Mesenchymal stem cell (in vitro differentiated cells and primary cell): ENCODE results near the gene ATP6V0E1.

Experiments
- DNase-seq: peaks from one replicate; pipeline ENCODE4 v3.0.0-alpha.2; 2013
- H2AFZ ChIP-seq: one replicate; pipeline ENCODE4 v1.6.1; 2013; ENCODE audit warnings: low read depth, mild to moderate bottlenecking, control low read depth, inconsistent platforms, low read length, moderate library complexity
- H2AK5ac ChIP-seq: 2 replicates; pipeline ENCODE4 v1.6.1; 2013; ENCODE audit warnings: low read length, moderate library complexity, mild to moderate bottlenecking, inconsistent platforms; ENCODE audit not compliant: severe bottlenecking
- H2BK120ac ChIP-seq: one replicate; pipeline ENCODE4 v1.6.1; 2013; ENCODE audit warnings: low read depth, mild to moderate bottlenecking, inconsistent platforms, low read length, moderate library complexity
- H2BK12ac ChIP-seq, 2 experiments: one replicate each; pipeline ENCODE4 v1.6.1; 2013; ENCODE audit warnings: inconsistent platforms in 2 of 2, low read length in 2 of 2, mild to moderate bottlenecking in 2 of 2, moderate library complexity in 2 of 2, control low read depth in 1 of 2
- H2BK15ac ChIP-seq: one replicate; pipeline ENCODE4 v1.6.1; 2013; ENCODE audit warnings: mild to moderate bottlenecking, low read depth, inconsistent platforms; ENCODE audit not compliant: poor library complexity, severe bottlenecking
- H2BK5ac ChIP-seq: 2 replicates; pipeline ENCODE4 v1.6.1; 2013; ENCODE audit warnings: low read depth, mild to moderate bottlenecking, low read length, control low read depth, inconsistent platforms; ENCODE audit not compliant: poor library complexity, severe bottlenecking
- H3K14ac ChIP-seq, 2 experiments: one replicate each; pipeline ENCODE4 v1.6.1; 2013; ENCODE audit warnings: inconsistent platforms in 2 of 2, low read length in 2 of 2, control low read depth in 1 of 2, mild to moderate bottlenecking in 1 of 2, moderate library complexity in 1 of 2
- H3K18ac ChIP-seq, 2 experiments: one replicate each; pipeline ENCODE4 v1.6.1; 2013; ENCODE audit warnings: inconsistent platforms in 2 of 2, low read length in 2 of 2, control low read depth in 1 of 2, low read depth in 1 of 2, mild to moderate bottlenecking in 1 of 2
- H3K23ac ChIP-seq, 2 experiments: one replicate each; pipeline ENCODE4 v1.6.1; 2013; ENCODE audit warnings: inconsistent platforms in 2 of 2, low read length in 2 of 2, mild to moderate bottlenecking in 2 of 2, moderate library complexity in 2 of 2, control low read depth in 1 of 2
- H3K27ac ChIP-seq: 2 replicates; pipeline ENCODE4 v1.5.1; 2013; ENCODE audit warnings: mild to moderate bottlenecking, moderate library complexity, low read length, control low read depth, inconsistent platforms; ENCODE audit not compliant: poor library complexity, severe bottlenecking
- H3K27me3 ChIP-seq, 2 experiments: 2 replicates each; pipeline versions ENCODE4 v1.6.1 to v1.7.0; 2013; ENCODE audit warnings: low read length in 2 of 2, mild to moderate bottlenecking in 2 of 2, moderate library complexity in 2 of 2, control low read depth in 1 of 2, inconsistent platforms in 1 of 2; ENCODE audit not compliant: control insufficient read depth in 1 of 2, insufficient read depth in 1 of 2
- H3K36me3 ChIP-seq, 2 experiments: 2 replicates each; pipeline versions ENCODE4 v1.6.1 to v1.7.0; 2013; ENCODE audit warnings: low read length in 2 of 2, control low read depth in 1 of 2, inconsistent platforms in 1 of 2, low read depth in 1 of 2, mild to moderate bottlenecking in 1 of 2; ENCODE audit not compliant: insufficient read depth in 2 of 2, control insufficient read depth in 1 of 2
- H3K4ac ChIP-seq, 2 experiments: one replicate each; pipeline ENCODE4 v1.6.1; 2013; ENCODE audit warnings: inconsistent platforms in 2 of 2, low read length in 2 of 2, mild to moderate bottlenecking in 2 of 2, moderate library complexity in 2 of 2, control low read depth in 1 of 2, low read depth in 1 of 2
- H3K4me1 ChIP-seq: 2 replicates; pipeline ENCODE4 v1.6.1; 2013; ENCODE audit warnings: low read depth, low read length, control low read depth; ENCODE audit not compliant: control insufficient read depth, insufficient read depth
- H3K4me2 ChIP-seq: 2 replicates; pipeline ENCODE4 v1.6.1; 2013; ENCODE audit warnings: low read length, mild to moderate bottlenecking, inconsistent platforms; ENCODE audit not compliant: poor library complexity, severe bottlenecking
- H3K4me3 ChIP-seq, 2 experiments: 2 replicates each; pipeline versions ENCODE4 v1.5.1 to v1.7.0; 2013; ENCODE audit warnings: low read length in 2 of 2, mild to moderate bottlenecking in 2 of 2, control low read depth in 1 of 2, low read depth in 1 of 2; ENCODE audit not compliant: insufficient read depth in 1 of 2
- H3K79me1 ChIP-seq: replicated peaks from 2 replicates; pipeline ENCODE4 v1.6.1; 2013; ENCODE audit warnings: mild to moderate bottlenecking, control low read depth, low read length, inconsistent platforms; ENCODE audit not compliant: poor library complexity, severe bottlenecking
- H3K9ac ChIP-seq: 2 replicates; pipeline ENCODE4 v1.7.0; 2013; ENCODE audit warnings: mild to moderate bottlenecking, low read length, moderate library complexity
- H3K9me3 ChIP-seq: 2 replicates; pipeline ENCODE4 v1.7.0; 2013; ENCODE audit warnings: mild to moderate bottlenecking, low read length; ENCODE audit not compliant: control insufficient read depth
- H4K8ac ChIP-seq: one replicate; pipeline ENCODE4 v1.6.1; 2013; ENCODE audit warnings: inconsistent platforms, mild to moderate bottlenecking, low read length, moderate library complexity
- H4K91ac ChIP-seq: one replicate; pipeline ENCODE4 v1.6.1; 2013; ENCODE audit warnings: mild to moderate bottlenecking, low read length, inconsistent platforms
- WGBS: methylation state at CpG from one replicate; pipeline ENCODE4 v1.1.7; 2013; ENCODE audit warnings: mixed read lengths; 5-methylcytosine and 5-hydroxymethylcytosine counted together

Gene ATP6V0E1

DNA sequence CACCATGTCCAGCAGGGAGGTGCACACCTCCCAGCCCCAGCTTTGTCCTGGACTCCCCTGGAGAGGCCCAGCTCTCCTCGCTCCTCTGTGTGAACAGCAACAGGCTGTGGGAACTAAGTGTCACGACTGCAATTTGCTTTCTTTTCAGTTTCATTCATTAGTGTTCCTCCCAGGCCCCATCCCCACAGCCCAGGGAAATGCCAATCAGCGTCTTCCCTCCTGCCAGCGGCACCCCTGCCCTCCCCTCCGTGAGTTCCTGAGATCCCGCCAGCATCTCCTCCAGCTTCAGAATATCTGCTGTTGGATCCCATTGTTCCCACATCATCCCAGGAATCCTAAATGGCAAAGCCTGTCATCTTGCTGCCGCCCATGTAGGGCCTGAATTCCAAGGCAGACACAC, 37.4 kb upstream of the ATP6V0E1 start:
- Histone ChIP-seq H2AFZ (no peak overlapping the region), H3K9me3 (no peaks in the 10 kb centered on the region), H3K27me3 (no peaks in the 10 kb centered on the region), H3K14ac (no peak overlapping the region), H4K91ac (no peak overlapping the region), H2BK5ac (no peak overlapping the region), H3K27ac (no peak overlapping the region), H3K9ac (no peak overlapping the region), H3K4ac (peak overlapping the region in 1 of 2 experiments; percentile 19), H3K4me2 (no peak overlapping the region), H3K18ac (no peak overlapping the region), H3K4me1 (peaks cover 24% of the 10 kb centered on the region), H2BK120ac (no peak overlapping the region), H2AK5ac (no peak overlapping the region), H4K8ac (no peak overlapping the region), H3K79me1 (peaks cover 1% of the 10 kb centered on the region), H3K4me3 (no peak overlapping the region), H3K36me3 (peaks cover 48 to 74% of the 10 kb centered on the region in 2 experiments), H2BK15ac (no peak overlapping the region), H2BK12ac (peak overlapping the region in 1 of 2 experiments; percentile 11), H3K23ac (no peak overlapping the region)
- no peak for DNase-seq
- WGBS = 98% methylated on average over 7 of the region's 7 CpGs

- Histone ChIP-seq H3K36me3 (peaks cover 50 to 64% of the 10 kb centered on the region in 2 experiments), H3K23ac (no peak overlapping the region), H3K27ac (no peak overlapping the region), H4K8ac (no peak overlapping the region), H4K91ac (no peak overlapping the region), H3K4me2 (no peak overlapping the region), H2AFZ (no peak overlapping the region), H2BK120ac (no peak overlapping the region), H3K9ac (no peak overlapping the region), H3K27me3 (no peaks in the 10 kb centered on the region), H3K4me1 (peaks cover 13% of the 10 kb centered on the region), H3K4me3 (no peak overlapping the region), H3K9me3 (no peaks in the 10 kb centered on the region), H3K14ac (no peak overlapping the region), H3K4ac (no peak overlapping the region), H2AK5ac (no peak overlapping the region), H2BK15ac (no peak overlapping the region), H3K79me1 (peaks cover 1% of the 10 kb centered on the region), H2BK5ac (no peak overlapping the region), H3K18ac (no peak overlapping the region), H2BK12ac (no peak overlapping the region)
- DNase-seq = no peak
- WGBS = 98% methylated on average over 3 of the region's 3 CpGs
Measured at GRCh38 chr5:172949426-172949825, 34.1 kb upstream of the ATP6V0E1 start.

- no peak overlapping the region for H2BK15ac ChIP-seq
- H2BK5ac ChIP-seq = no peak overlapping the region
- no peak overlapping the region for H3K18ac ChIP-seq
- no peak for DNase-seq
- H3K14ac ChIP-seq = no peak overlapping the region
- no peak overlapping the region for H3K23ac ChIP-seq
- no peak overlapping the region for H3K9ac ChIP-seq
- no peak overlapping the region for H2BK12ac ChIP-seq
- H3K27ac ChIP-seq = no peak overlapping the region
- no peaks in the 10 kb centered on the region for H3K9me3 ChIP-seq
- H3K4me1 ChIP-seq = peaks cover 7% of the 10 kb centered on the region
- H2AFZ ChIP-seq = no peak overlapping the region
- 96% methylated on average over 10 of the region's 12 CpGs for WGBS
- no peak overlapping the region for H2BK120ac ChIP-seq
- H4K91ac ChIP-seq = no peak overlapping the region
- no peak overlapping the region for H3K4me3 ChIP-seq
- no peak overlapping the region for H4K8ac ChIP-seq
- no peak overlapping the region for H3K4ac ChIP-seq
- peaks cover 44 to 58% of the 10 kb centered on the region in 2 experiments for H3K36me3 ChIP-seq
- H2AK5ac ChIP-seq = no peak overlapping the region
- H3K4me2 ChIP-seq = no peak overlapping the region
- no peaks in the 10 kb centered on the region for H3K27me3 ChIP-seq
- peaks cover 1% of the 10 kb centered on the region for H3K79me1 ChIP-seq
Measured at GRCh38 chr5:172950176-172950965, 33.2 kb upstream of the ATP6V0E1 start.

- WGBS = 98% methylated on average over 11 of the region's 11 CpGs
- H2AFZ ChIP-seq = no peak overlapping the region
- no peak for DNase-seq
- no peak overlapping the region for H4K8ac ChIP-seq
- peaks cover 8% of the 10 kb centered on the region for H3K4me1 ChIP-seq
- peak overlapping the region; percentile 22 for H4K91ac ChIP-seq
- no peak overlapping the region for H3K14ac ChIP-seq
- H3K79me1 ChIP-seq = no peaks in the 10 kb centered on the region
- peak overlapping the region; percentile 94 for H2AK5ac ChIP-seq
- H2BK5ac ChIP-seq = no peak overlapping the region
- H3K4ac ChIP-seq = no peak overlapping the region
- no peak overlapping the region for H3K4me2 ChIP-seq
- H2BK120ac ChIP-seq = no peak overlapping the region
- no peak overlapping the region for H2BK15ac ChIP-seq
- no peaks in the 10 kb centered on the region for H3K9me3 ChIP-seq
- H3K4me3 ChIP-seq = no peak overlapping the region
- H3K27me3 ChIP-seq = no peaks in the 10 kb centered on the region
- H3K23ac ChIP-seq = peak overlapping the region in 1 of 2 experiments; percentile 5
- peak overlapping the region in 1 of 2 experiments; percentile 45 for H2BK12ac ChIP-seq
- no peak overlapping the region for H3K9ac ChIP-seq
- H3K18ac ChIP-seq = peak overlapping the region in 1 of 2 experiments; percentile 49
- no peak overlapping the region for H3K27ac ChIP-seq
- peaks cover 36 to 49% of the 10 kb centered on the region in 2 experiments for H3K36me3 ChIP-seq
Measured at GRCh38 chr5:172951371-172952033, 32.1 kb upstream of the ATP6V0E1 start.
